ENCODE data around the gene JPH2.

DNA sequence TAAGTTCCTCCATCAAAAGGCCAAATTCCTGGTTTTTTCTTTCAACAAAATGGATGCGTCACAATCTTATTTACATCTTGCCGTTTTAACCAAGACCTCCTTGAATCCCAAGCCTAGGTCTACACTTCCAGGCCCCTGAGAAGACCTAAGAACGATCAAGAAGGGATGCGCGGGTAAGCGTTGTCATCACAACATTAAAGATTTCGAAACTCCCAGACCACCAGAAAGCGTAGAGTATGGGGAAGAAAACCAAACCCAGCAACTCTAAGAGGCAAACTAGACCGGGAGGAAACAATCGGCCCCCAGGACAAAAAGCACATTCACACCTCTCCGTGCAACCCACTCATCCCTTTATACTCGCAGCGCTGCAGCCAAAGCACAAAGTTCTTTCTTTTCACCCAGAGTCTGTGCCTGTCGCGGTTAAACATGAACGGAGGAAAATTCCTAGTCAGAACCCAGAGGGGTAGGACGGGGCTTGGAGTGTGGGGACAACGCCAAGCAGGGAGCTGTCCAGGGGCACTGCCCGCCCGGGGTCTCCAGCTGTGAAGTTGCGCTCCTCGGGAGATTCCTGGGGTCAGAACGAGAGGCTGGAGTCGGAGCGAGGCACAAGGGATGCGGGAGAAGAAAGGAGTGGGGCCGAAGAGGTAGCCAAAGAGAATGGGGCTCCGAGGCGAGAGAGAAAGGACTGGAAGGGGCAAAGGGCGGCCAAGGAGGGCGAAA, 22.9 kb upstream of the JPH2 start:
- TF ChIP-seq EZH2 (IDR thresholded peaks at IDR 0.05; ENCODE audit: borderline replicate concordance, control insufficient read depth, low read depth, low read length) (no peak), NBN (IDR thresholded peaks at IDR 0.05) (0 out of 2 replicates have a peak, but pooled peaks have one; percentile 39), RFX5 (IDR thresholded peaks at IDR 0.05; ENCODE audit: low read depth, low read length) (no peak), MXI1 (IDR thresholded peaks at IDR 0.05; ENCODE audit: low read depth, low read length) (no peak), HCFC1 (IDR thresholded peaks at IDR 0.05; ENCODE audit: low read length) (no peak), SIN3A (IDR thresholded peaks at IDR 0.05; ENCODE audit: low read depth, low read length) (no peak; the same call in 1 of the 2 replicates), TBL1XR1 (IDR thresholded peaks at IDR 0.05; ENCODE audit: low read depth, low read length) (no peak), POLR2A (IDR thresholded peaks at IDR 0.05; ENCODE audit: low read depth, low read length) (no peak), RAD21 (IDR thresholded peaks at IDR 0.05; ENCODE audit: insufficient read depth, low read depth, low read length) (no peak), NFYA (IDR thresholded peaks at IDR 0.05; ENCODE audit: borderline replicate concordance, low read depth, low read length) (no peak), TAF1 (IDR thresholded peaks at IDR 0.05; ENCODE audit: borderline replicate concordance, low read depth, low read length) (no peak)
- TF ChIP-seq, protein P1, sequence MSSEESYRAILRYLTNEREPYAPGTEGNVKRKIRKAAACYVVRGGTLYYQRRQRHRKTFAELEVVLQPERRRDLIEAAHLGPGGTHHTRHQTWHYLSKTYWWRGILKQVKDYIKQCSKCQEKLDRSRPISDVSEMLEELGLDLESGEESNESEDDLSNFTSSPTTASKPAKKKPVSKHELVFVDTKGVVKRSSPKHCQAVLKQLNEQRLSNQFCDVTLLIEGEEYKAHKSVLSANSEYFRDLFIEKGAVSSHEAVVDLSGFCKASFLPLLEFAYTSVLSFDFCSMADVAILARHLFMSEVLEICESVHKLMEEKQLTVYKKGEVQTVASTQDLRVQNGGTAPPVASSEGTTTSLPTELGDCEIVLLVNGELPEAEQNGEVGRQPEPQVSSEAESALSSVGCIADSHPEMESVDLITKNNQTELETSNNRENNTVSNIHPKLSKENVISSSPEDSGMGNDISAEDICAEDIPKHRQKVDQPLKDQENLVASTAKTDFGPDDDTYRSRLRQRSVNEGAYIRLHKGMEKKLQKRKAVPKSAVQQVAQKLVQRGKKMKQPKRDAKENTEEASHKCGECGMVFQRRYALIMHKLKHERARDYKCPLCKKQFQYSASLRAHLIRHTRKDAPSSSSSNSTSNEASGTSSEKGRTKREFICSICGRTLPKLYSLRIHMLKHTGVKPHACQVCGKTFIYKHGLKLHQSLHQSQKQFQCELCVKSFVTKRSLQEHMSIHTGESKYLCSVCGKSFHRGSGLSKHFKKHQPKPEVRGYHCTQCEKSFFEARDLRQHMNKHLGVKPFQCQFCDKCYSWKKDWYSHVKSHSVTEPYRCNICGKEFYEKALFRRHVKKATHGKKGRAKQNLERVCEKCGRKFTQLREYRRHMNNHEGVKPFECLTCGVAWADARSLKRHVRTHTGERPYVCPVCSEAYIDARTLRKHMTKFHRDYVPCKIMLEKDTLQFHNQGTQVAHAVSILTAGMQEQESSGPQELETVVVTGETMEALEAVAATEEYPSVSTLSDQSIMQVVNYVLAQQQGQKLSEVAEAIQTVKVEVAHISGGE (CRISPR knock-in tag; IDR thresholded peaks at IDR 0.05), result no peak
- TF ChIP-seq, protein P2, sequence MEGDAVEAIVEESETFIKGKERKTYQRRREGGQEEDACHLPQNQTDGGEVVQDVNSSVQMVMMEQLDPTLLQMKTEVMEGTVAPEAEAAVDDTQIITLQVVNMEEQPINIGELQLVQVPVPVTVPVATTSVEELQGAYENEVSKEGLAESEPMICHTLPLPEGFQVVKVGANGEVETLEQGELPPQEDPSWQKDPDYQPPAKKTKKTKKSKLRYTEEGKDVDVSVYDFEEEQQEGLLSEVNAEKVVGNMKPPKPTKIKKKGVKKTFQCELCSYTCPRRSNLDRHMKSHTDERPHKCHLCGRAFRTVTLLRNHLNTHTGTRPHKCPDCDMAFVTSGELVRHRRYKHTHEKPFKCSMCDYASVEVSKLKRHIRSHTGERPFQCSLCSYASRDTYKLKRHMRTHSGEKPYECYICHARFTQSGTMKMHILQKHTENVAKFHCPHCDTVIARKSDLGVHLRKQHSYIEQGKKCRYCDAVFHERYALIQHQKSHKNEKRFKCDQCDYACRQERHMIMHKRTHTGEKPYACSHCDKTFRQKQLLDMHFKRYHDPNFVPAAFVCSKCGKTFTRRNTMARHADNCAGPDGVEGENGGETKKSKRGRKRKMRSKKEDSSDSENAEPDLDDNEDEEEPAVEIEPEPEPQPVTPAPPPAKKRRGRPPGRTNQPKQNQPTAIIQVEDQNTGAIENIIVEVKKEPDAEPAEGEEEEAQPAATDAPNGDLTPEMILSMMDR (IDR thresholded peaks at IDR 0.05 in 2 of 3, conservative IDR thresholded peaks at IDR 0.05 in 1 of 3; ENCODE audit: control insufficient read depth in 2 of 3, extremely low read depth in 1 of 3, insufficient read depth in 1 of 3, low read depth in 3 of 3, low read length in 3 of 3), result no peak
- TF ChIP-seq, protein P3, sequence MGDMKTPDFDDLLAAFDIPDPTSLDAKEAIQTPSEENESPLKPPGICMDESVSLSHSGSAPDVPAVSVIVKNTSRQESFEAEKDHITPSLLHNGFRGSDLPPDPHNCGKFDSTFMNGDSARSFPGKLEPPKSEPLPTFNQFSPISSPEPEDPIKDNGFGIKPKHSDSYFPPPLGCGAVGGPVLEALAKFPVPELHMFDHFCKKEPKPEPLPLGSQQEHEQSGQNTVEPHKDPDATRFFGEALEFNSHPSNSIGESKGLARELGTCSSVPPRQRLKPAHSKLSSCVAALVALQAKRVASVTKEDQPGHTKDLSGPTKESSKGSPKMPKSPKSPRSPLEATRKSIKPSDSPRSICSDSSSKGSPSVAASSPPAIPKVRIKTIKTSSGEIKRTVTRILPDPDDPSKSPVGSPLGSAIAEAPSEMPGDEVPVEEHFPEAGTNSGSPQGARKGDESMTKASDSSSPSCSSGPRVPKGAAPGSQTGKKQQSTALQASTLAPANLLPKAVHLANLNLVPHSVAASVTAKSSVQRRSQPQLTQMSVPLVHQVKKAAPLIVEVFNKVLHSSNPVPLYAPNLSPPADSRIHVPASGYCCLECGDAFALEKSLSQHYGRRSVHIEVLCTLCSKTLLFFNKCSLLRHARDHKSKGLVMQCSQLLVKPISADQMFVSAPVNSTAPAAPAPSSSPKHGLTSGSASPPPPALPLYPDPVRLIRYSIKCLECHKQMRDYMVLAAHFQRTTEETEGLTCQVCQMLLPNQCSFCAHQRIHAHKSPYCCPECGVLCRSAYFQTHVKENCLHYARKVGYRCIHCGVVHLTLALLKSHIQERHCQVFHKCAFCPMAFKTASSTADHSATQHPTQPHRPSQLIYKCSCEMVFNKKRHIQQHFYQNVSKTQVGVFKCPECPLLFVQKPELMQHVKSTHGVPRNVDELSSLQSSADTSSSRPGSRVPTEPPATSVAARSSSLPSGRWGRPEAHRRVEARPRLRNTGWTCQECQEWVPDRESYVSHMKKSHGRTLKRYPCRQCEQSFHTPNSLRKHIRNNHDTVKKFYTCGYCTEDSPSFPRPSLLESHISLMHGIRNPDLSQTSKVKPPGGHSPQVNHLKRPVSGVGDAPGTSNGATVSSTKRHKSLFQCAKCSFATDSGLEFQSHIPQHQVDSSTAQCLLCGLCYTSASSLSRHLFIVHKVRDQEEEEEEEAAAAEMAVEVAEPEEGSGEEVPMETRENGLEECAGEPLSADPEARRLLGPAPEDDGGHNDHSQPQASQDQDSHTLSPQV (IDR thresholded peaks at IDR 0.05), result no peak

Measured in GM12878 (cell line).